Progenitor cell of endocrine pancreas (in vitro differentiated cells): ENCODE measurements around the gene NPEPPS. TPM values are rescaled to one million over a fixed set of nuclear protein-coding genes. Genes with fewer than 3 reads are reported as not detected.

Experiments
- DNase-seq: peaks from one replicate; pipeline ENCODE4 v3.0.0; 2021; ENCODE audit warnings: low spot score; ENCODE audit not compliant: unreplicated experiment
- H3K27ac Mint-ChIP-seq: 2 replicates; pipeline ENCODE4 v1.8.0; 2021; ENCODE audit warnings: mild to moderate bottlenecking, moderate library complexity, mixed read lengths
- H3K27me3 Mint-ChIP-seq: 2 replicates; pipeline ENCODE4 v1.8.0; 2021; ENCODE audit warnings: mixed read lengths
- H3K36me3 Mint-ChIP-seq: 2 replicates; pipeline ENCODE4 v1.8.0; 2022; ENCODE audit warnings: mixed read lengths; ENCODE audit not compliant: insufficient read depth
- H3K4me1 Mint-ChIP-seq: 2 replicates; pipeline ENCODE4 v1.8.0; 2021; ENCODE audit warnings: low read depth, mixed read lengths
- H3K4me3 Mint-ChIP-seq: 2 replicates; pipeline ENCODE4 v1.8.0; 2021; ENCODE audit warnings: low read depth, mild to moderate bottlenecking, moderate library complexity, mixed read lengths
- H3K9me3 Mint-ChIP-seq: 2 replicates; pipeline ENCODE4 v1.8.0; 2021; ENCODE audit warnings: low read depth, mixed read lengths
- total RNA-seq: library from RNA; stranded (reverse); gene quantifications from 2 replicates; pipeline ENCODE4 v1.2.1, GENCODE V29; 2021
- TF ChIP-seq, protein P1 (sequence below): fragments of 200-600 bp; sonication (generic); IDR thresholded peaks from one replicate; pipeline ENCODE4 v1.5.0; 2021; ENCODE audit warnings: antibody characterized with exemption, mild to moderate bottlenecking; ENCODE audit not compliant: unreplicated experiment

The NPEPPS gene
- total RNA-seq, 1 donor from 2014 or later = 179 TPM

DNA sequence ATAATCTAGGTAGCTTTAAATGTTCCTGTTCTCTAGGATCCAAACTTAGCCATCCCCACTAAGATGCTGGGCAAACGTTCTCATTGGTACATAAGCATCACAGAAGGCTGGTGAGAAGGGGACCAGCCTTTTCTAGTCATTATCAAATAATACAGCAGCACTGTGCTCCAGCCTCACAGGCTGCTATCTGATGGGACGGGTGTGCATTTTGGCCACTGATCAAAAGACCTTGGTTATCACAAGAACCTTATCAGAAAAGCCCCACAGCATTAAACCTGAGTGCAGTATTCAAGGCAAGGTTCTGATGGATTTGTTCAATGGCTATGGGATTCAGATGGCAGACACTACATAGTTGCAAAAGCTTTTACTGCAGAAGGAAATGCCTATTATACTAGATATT lies 99.7 kb downstream of the NPEPPS start:
- TF ChIP-seq, protein P1, sequence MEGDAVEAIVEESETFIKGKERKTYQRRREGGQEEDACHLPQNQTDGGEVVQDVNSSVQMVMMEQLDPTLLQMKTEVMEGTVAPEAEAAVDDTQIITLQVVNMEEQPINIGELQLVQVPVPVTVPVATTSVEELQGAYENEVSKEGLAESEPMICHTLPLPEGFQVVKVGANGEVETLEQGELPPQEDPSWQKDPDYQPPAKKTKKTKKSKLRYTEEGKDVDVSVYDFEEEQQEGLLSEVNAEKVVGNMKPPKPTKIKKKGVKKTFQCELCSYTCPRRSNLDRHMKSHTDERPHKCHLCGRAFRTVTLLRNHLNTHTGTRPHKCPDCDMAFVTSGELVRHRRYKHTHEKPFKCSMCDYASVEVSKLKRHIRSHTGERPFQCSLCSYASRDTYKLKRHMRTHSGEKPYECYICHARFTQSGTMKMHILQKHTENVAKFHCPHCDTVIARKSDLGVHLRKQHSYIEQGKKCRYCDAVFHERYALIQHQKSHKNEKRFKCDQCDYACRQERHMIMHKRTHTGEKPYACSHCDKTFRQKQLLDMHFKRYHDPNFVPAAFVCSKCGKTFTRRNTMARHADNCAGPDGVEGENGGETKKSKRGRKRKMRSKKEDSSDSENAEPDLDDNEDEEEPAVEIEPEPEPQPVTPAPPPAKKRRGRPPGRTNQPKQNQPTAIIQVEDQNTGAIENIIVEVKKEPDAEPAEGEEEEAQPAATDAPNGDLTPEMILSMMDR = no peak
- H3K27me3 Mint-ChIP-seq = no peaks in the 10 kb centered on the region
- no peaks in the 10 kb centered on the region for H3K9me3 Mint-ChIP-seq
- H3K36me3 Mint-ChIP-seq = peaks cover 4% of the 10 kb centered on the region
- no peaks in the 10 kb centered on the region for H3K4me1 Mint-ChIP-seq
- no peak overlapping the region for H3K4me3 Mint-ChIP-seq
- DNase-seq = no peak
- H3K27ac Mint-ChIP-seq = no peak overlapping the region

DNA sequence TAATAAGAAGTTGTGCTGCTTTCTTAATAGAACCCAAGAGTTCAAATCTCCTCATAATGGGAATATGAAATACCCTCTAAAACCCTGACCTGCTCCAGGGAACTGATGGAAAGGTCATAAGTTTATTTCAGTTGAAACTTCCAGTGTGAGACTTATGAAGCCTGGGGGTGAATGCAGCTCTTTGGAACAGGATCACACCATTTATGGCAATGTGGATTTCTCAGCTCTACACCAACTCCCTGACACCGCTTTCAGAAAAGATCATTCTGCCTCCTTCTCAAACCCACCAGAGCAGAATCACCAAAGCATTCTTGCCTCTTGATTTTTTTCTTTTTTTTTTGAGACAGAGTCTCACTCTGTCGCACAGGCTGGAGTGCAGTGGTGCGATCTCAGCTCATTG lies 102.1 kb downstream of the NPEPPS start:
- no peak overlapping the region for H3K27ac Mint-ChIP-seq

DNA sequence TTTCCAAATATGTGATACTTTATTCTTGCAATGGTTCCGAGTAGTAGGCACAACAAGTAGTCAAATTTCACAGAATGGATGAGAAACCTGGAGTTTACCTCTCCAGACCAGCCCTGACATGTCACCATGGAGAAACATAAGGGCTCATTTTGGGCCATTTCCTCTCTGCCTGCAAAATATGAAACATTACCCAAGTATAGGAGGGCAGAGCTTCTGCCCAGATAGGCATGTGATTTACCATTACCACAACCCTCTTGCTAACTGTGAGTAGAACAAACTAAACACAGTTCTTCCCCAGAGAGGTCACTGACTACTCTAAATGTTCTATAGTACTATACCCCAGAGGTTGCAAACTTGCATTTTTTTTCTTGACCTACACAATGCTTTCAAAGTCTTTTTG lies 103.1 kb downstream of the NPEPPS start:
- no peaks in the 10 kb centered on the region for H3K9me3 Mint-ChIP-seq
- TF ChIP-seq, protein P1 = no peak
- H3K4me3 Mint-ChIP-seq = no peak overlapping the region
- peaks cover 4% of the 10 kb centered on the region for H3K36me3 Mint-ChIP-seq
- no peak for DNase-seq
- no peaks in the 10 kb centered on the region for H3K4me1 Mint-ChIP-seq
- no peaks in the 10 kb centered on the region for H3K27me3 Mint-ChIP-seq
- H3K27ac Mint-ChIP-seq = no peak overlapping the region

More for the DNA sequence above, 102.1 kb downstream of the NPEPPS start:
- H3K4me3 Mint-ChIP-seq = no peak overlapping the region
- TF ChIP-seq, protein P1 = no peak
- no peaks in the 10 kb centered on the region for H3K9me3 Mint-ChIP-seq
- peaks cover 2% of the 10 kb centered on the region for H3K36me3 Mint-ChIP-seq
- H3K27me3 Mint-ChIP-seq = no peaks in the 10 kb centered on the region
- no peak for DNase-seq
- H3K4me1 Mint-ChIP-seq = no peaks in the 10 kb centered on the region

DNA sequence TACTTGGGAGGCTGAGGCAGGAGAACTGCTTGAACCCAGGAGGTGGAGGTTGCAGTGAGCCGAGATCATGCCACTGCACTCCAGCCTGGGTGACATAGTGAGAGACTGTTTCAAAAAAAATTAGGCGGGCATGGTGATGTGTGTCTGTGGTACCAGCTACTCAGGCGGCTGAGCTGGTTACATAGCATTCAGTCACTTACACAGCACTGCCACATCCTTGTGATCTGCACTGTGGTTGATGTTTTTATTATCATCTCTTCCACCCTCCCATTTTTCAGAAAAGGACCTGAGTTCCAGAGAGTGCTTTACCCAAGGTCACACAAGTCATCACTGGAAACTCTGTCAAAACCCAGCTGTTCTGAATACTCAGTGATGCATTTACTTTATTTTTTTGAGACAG lies 104.0 kb downstream of the NPEPPS start:
- Mint-ChIP-seq H3K27ac (no peak overlapping the region), H3K27me3 (no peaks in the 10 kb centered on the region), H3K9me3 (no peaks in the 10 kb centered on the region), H3K4me3 (no peak overlapping the region), H3K4me1 (no peaks in the 10 kb centered on the region), H3K36me3 (peaks cover 4% of the 10 kb centered on the region)
- TF ChIP-seq, protein P1 = no peak
- DNase-seq = no peak

DNA sequence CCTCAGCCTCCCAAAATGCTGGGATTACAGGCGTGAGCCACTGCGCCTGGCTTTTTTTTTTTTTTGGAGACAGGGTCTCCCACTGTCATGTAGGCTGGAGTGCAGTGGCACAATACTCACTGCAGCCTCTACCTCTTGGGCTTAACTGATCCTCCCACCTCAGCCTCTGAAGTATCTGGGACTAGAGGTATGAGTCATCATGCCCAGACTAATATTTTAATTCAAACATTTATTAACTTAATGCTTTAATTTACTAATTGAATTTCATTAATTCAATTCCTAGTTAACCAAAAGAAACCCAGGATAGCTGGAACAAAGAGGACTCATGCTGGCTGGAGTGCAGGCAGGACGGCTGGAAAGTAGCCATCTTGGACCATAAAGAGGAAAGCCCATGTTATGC lies 104.8 kb downstream of the NPEPPS start:
- no peak overlapping the region for H3K27ac Mint-ChIP-seq
- H3K4me1 Mint-ChIP-seq = no peaks in the 10 kb centered on the region
- no peaks in the 10 kb centered on the region for H3K9me3 Mint-ChIP-seq
- H3K4me3 Mint-ChIP-seq = no peak overlapping the region
- TF ChIP-seq, protein P1 = no peak
- DNase-seq = no peak
- H3K27me3 Mint-ChIP-seq = no peaks in the 10 kb centered on the region
- peaks cover 6% of the 10 kb centered on the region for H3K36me3 Mint-ChIP-seq
